Erythroblast (primary cell): ENCODE results near the gene NAT8.

Experiments used
- GATA1 ChIP-seq: IDR thresholded peaks from 2 replicates; pipeline ENCODE4 v1.6.1; 2011; ENCODE audit warnings: low read depth, mild to moderate bottlenecking, control low read depth, low read length, moderate library complexity
- POLR2A ChIP-seq: IDR thresholded peaks from 2 replicates; pipeline ENCODE4 v1.6.1; 2011; ENCODE audit warnings: mild to moderate bottlenecking, low read length

- TF ChIP-seq POLR2A (no peak), GATA1 (no peak)
These were observed 28.1 kb downstream of the NAT8 start for GRCh38 chr2:73614105-73614504.
